Progenitor cell of endocrine pancreas (in vitro differentiated cells): ENCODE measurements around the gene CPZ. TPM values are rescaled to one million over a fixed set of nuclear protein-coding genes. Genes with fewer than 3 reads are reported as not detected.
"Not testable (repeated sequence)": the region's sequence is repeated elsewhere in the genome, so short reads cannot be mapped to it uniquely, and the experiment has no call there.

Experiments used
- DNase-seq: peaks from one replicate; pipeline ENCODE4 v3.0.0; 2021; ENCODE audit warnings: low spot score; ENCODE audit not compliant: unreplicated experiment
- H3K27ac Mint-ChIP-seq: 2 replicates; pipeline ENCODE4 v1.8.0; 2021; ENCODE audit warnings: mild to moderate bottlenecking, moderate library complexity, mixed read lengths
- H3K27me3 Mint-ChIP-seq: 2 replicates; pipeline ENCODE4 v1.8.0; 2021; ENCODE audit warnings: mixed read lengths
- H3K36me3 Mint-ChIP-seq: 2 replicates; pipeline ENCODE4 v1.8.0; 2022; ENCODE audit warnings: mixed read lengths; ENCODE audit not compliant: insufficient read depth
- H3K4me1 Mint-ChIP-seq: 2 replicates; pipeline ENCODE4 v1.8.0; 2021; ENCODE audit warnings: low read depth, mixed read lengths
- H3K4me3 Mint-ChIP-seq: 2 replicates; pipeline ENCODE4 v1.8.0; 2021; ENCODE audit warnings: low read depth, mild to moderate bottlenecking, moderate library complexity, mixed read lengths
- H3K9me3 Mint-ChIP-seq: 2 replicates; pipeline ENCODE4 v1.8.0; 2021; ENCODE audit warnings: low read depth, mixed read lengths
- total RNA-seq: library from RNA; stranded (reverse); gene quantifications from 2 replicates; pipeline ENCODE4 v1.2.1, GENCODE V29; 2021
- TF ChIP-seq, protein P1 (sequence below): fragments of 200-600 bp; sonication (generic); IDR thresholded peaks from one replicate; pipeline ENCODE4 v1.5.0; 2021; ENCODE audit warnings: antibody characterized with exemption, mild to moderate bottlenecking; ENCODE audit not compliant: unreplicated experiment

Gene CPZ
- total RNA-seq, 1 donor from 2014 or later = 0.19 TPM

DNA sequence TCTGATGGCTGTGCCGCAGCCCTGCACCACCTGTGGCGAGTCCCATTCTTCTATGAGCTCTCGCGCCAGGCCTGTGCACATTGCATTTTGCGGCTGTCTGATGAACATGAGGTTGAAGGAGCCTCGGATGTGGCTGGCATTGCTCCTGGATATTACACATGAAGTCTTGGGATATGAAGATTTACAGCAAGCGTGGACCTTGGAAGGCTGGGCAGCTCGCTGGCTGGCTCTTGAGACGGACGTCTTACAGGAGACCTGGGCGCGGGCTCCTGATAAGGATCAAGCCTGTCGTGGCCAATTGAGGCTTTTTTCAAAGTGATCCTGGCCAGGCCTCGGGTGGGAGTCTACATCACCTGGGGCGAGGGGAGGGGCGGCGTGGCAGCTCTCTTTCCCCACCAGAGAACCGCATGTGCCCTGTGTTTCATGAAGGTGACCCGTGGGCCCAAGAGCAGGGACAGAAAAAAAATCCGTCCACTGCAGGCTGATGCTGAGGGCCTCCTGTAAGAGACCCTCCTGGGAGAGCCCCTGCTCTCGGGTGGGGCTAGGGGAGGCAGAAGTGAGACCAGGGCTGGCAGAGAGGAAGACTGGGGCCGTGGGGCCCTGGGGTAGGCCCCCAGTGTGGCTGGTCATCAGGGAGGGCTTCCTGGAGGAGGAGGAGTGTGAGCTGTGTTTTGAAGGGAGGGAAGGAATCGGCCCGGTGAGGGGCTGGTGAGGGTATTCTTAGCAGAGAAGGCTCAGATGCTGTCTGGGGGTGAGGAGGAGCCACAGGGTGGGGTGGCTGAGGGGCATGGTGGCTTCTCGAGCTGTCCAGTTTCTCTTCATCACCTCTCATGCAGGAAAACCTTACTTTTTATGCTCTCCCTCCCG, 23.6 kb downstream of the CPZ start:
- TF ChIP-seq, protein P1, sequence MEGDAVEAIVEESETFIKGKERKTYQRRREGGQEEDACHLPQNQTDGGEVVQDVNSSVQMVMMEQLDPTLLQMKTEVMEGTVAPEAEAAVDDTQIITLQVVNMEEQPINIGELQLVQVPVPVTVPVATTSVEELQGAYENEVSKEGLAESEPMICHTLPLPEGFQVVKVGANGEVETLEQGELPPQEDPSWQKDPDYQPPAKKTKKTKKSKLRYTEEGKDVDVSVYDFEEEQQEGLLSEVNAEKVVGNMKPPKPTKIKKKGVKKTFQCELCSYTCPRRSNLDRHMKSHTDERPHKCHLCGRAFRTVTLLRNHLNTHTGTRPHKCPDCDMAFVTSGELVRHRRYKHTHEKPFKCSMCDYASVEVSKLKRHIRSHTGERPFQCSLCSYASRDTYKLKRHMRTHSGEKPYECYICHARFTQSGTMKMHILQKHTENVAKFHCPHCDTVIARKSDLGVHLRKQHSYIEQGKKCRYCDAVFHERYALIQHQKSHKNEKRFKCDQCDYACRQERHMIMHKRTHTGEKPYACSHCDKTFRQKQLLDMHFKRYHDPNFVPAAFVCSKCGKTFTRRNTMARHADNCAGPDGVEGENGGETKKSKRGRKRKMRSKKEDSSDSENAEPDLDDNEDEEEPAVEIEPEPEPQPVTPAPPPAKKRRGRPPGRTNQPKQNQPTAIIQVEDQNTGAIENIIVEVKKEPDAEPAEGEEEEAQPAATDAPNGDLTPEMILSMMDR = no peak
- no peak for DNase-seq
- Mint-ChIP-seq H3K27ac (no peak overlapping the region), H3K4me1 (no peaks in the 10 kb centered on the region), H3K9me3 (no peaks in the 10 kb centered on the region), H3K36me3 (no peaks in the 10 kb centered on the region), H3K4me3 (no peak overlapping the region), H3K27me3 (peaks cover 3% of the 10 kb centered on the region)

DNA sequence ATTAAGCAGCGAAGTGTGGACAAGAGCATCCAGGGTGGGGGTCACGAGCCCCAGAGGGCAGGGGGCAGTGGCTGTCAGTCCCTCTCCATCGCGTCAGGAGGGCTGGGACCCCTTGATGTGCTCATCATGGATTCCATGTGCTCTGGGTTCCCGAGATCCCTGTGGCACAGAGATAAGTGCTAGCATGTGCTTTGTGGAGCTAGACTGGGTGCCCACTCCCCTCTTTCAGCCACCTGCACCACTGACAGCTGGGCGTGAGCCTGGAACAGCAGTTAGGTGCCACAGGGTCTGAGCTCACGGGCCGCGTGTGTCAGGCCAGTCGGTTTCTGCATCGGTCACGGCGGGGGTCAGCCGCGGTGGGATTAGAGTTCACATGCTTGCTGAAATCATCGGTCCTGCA, 24.3 kb downstream of the CPZ start:
- Mint-ChIP-seq H3K4me3 (no peak overlapping the region), H3K9me3 (no peaks in the 10 kb centered on the region), H3K4me1 (no peaks in the 10 kb centered on the region), H3K27ac (no peak overlapping the region), H3K27me3 (peaks cover under 1% of the 10 kb centered on the region), H3K36me3 (no peaks in the 10 kb centered on the region)
- no peak for DNase-seq
- TF ChIP-seq, protein P1 = no peak

DNA sequence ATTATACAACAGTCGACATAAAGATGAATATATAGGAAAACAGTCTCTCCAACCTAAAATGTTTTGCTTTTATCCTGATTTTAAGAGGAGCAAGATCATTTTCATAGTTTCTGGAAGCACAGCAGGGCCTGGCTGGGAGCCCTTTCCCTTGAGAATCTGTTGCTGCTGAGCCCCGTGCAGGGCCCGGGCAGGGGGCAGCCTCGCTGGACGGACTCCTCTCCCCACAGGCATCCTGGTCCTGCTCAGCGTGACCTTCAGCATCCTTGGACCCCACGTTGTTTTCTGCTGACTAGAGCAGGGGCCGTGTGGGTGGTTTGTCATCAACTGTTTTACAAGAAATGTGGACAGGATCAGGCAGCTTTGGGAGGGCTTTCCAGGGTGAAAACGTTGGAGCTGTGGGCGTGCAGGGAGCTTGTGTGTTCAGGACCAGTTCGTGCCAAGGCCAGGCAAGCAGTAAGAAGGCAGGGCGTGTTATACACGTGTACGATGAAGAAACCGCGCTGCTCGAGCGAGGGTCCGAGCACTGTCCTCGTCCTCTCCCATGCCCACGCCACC, 25.0 kb downstream of the CPZ start:
- Mint-ChIP-seq H3K27me3 (no peaks in the 10 kb centered on the region), H3K36me3 (no peaks in the 10 kb centered on the region), H3K4me3 (no peak overlapping the region), H3K4me1 (no peaks in the 10 kb centered on the region), H3K27ac (no peak overlapping the region), H3K9me3 (no peaks in the 10 kb centered on the region)
- no peak for DNase-seq
- TF ChIP-seq, protein P1 = no peak

DNA sequence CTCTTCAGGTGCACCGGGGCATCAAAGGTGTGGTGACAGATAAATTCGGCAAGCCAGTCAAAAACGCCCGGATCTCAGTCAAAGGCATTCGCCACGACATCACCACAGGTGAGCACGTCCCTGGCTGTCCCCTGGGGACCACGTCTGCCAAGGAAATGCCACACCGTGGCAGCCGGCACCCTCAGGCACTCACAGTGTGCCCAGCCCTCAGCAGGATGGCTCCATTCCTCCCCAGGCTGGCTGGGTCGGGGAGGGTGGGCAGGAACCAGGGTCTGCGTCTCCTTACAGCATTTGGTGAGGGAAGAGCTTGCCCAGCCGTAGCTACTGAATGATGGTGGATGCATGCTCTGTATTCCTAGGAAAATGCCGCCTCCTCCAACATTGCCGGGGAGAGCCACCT, 25.9 kb downstream of the CPZ start:
- Mint-ChIP-seq H3K9me3 (no peaks in the 10 kb centered on the region), H3K4me3 (no peak overlapping the region), H3K36me3 (no peaks in the 10 kb centered on the region), H3K27me3 (no peaks in the 10 kb centered on the region), H3K4me1 (no peaks in the 10 kb centered on the region), H3K27ac (no peak overlapping the region)
- TF ChIP-seq, protein P1 = no peak
- no peak for DNase-seq

DNA sequence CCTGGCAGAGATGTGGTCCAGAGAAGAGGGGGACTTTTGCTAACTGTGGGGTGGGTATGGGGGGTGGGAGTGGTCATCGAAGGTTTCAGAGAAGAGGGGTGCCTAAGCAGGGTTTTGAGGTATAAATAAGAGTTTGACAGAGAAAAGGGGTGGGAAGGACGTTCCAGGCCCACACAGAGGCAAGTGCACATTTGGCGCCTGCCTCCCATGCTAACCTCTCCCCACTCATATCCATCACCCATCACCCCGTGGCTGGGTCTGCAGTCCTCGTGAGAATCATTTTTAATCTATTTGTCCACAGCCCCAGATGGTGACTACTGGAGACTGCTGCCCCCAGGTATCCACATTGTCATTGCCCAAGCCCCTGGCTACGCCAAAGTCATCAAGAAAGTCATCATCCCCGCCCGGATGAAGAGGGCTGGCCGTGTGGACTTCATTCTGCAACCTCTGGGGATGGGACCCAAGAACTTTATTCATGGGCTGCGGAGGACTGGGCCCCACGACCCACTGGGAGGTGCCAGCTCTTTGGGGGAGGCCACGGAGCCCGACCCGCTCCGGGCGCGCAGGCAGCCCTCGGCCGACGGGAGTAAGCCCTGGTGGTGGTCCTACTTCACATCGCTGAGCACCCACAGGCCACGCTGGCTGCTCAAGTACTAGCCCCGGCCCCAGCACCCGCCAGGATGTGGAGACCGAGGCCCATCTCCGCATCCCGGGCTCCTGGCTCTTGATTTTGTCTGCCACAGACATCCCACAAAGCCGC, 26.6 kb downstream of the CPZ start:
- no peaks in the 10 kb centered on the region for H3K36me3 Mint-ChIP-seq

DNA sequence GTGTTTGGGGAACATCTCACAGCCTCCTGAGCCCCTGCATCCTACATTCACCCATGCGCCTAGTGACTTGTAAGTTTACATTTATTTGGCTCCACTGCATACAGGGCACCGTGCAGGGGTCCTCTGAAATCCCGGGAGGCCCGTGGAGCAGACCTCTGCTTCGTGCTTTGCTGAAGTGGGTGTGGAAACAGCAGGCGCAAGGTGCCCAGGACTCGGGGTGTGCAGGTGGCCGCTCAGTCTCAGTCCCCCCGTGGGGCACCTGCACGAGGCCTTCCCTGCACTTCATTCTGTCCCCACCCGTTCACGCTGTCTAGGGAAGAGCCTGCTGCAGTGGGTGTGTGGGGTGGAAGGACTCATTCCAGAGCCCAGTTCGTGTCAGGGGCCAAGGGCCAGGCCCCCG, 28.6 kb downstream of the CPZ start:
- not testable (repeated sequence) for H3K4me1 Mint-ChIP-seq, H3K27me3 Mint-ChIP-seq, DNase-seq, H3K9me3 Mint-ChIP-seq, H3K36me3 Mint-ChIP-seq, H3K27ac Mint-ChIP-seq, H3K4me3 Mint-ChIP-seq

More for the DNA sequence above, 26.6 kb downstream of the CPZ start:
- H3K4me3 Mint-ChIP-seq = no peak overlapping the region
- TF ChIP-seq, protein P1 = no peak
- no peaks in the 10 kb centered on the region for H3K4me1 Mint-ChIP-seq
- DNase-seq = no peak
- no peaks in the 10 kb centered on the region for H3K27me3 Mint-ChIP-seq
- no peak overlapping the region for H3K27ac Mint-ChIP-seq
- H3K9me3 Mint-ChIP-seq = no peaks in the 10 kb centered on the region

DNA sequence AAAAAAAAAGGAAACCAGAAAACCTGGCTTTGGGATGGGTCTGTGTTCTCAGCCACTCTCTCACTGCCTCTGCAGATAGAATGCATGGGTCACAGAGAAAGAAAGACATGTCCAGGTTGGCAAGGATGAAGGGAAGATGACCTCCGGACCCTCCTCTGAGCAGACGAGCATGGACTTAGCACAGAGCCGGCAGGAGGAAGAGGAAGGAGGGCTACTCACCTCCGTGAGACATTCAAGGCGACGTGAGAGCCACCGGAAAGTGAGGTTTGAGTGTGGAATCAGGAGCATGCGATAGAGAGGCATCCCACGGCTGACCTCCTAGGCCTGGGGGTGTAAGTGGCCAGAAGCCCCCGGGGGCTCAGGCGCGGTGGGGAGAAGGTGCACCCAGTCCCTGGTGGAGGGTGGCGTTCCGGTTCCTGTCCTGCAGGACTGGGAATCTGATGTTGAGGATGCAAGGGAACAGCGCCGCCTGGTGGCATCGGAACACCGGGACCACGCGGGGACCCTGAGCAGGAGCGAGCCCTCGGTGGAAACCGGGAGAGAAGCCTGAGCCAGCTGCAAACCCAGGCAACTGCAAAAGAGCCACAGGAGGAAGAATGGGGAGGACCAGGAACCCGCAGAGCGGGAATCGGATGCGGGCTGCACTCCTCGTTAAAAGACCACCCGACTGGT, 32.2 kb downstream of the CPZ start:
- H3K9me3 Mint-ChIP-seq, H3K4me3 Mint-ChIP-seq, H3K4me1 Mint-ChIP-seq, H3K27ac Mint-ChIP-seq, H3K36me3 Mint-ChIP-seq, H3K27me3 Mint-ChIP-seq, DNase-seq: not testable (repeated sequence)
